Measurements from ENCODE around the gene ADRA2C. TPM values are rescaled to one million over a fixed set of nuclear protein-coding genes. Genes with fewer than 3 reads are reported as not detected.

Gene ADRA2C
- total and polyA plus RNA-seq, 10 donors = 9.4 to 42.1 (median 29.1) TPM

DNA sequence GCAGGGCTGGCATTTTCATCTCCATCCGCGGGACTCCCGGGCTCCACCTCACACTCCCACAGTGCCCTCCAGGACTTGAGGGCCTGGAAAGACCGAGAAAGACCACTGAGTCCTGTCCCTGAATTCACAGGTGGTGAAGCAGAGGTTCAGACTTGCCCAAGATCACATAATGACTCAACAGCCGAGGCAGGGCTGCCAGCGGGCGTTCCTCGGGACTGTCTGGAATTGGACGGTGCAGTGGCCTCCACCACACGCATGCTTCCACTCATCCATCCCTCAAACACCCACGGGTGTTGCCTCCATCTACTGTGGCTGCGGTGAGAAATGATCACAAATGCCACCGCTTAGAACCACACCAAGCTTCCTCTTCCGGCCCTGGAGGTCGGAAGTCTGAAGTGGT is 6.9 kb upstream of the ADRA2C start:
- Histone ChIP-seq H3K4me3 (no peak overlapping the region), H3K4me1 (peaks cover 0 to 24% (median 2%) of the 10 kb centered on the region in 6 donors), H3K27me3 (replicated peaks in 1 of 7) (peaks cover 0 to 42% (median 5%) of the 10 kb centered on the region in 7 donors), H3K36me3 (no peaks in the 10 kb centered on the region), H3K27ac (no peak overlapping the region), H3K9me3 (peaks cover 0 to 3% (median 0%) of the 10 kb centered on the region in 8 donors)
- intact Hi-C loops (cut with DNase I; ENCODE audit: low total_unique reads) = no loop called here
- WGBS, 5 donors = 71 to 94% (median 86%) methylated on average over 14 to 15 of the region's 15 CpGs
- TF ChIP-seq, protein P1, sequence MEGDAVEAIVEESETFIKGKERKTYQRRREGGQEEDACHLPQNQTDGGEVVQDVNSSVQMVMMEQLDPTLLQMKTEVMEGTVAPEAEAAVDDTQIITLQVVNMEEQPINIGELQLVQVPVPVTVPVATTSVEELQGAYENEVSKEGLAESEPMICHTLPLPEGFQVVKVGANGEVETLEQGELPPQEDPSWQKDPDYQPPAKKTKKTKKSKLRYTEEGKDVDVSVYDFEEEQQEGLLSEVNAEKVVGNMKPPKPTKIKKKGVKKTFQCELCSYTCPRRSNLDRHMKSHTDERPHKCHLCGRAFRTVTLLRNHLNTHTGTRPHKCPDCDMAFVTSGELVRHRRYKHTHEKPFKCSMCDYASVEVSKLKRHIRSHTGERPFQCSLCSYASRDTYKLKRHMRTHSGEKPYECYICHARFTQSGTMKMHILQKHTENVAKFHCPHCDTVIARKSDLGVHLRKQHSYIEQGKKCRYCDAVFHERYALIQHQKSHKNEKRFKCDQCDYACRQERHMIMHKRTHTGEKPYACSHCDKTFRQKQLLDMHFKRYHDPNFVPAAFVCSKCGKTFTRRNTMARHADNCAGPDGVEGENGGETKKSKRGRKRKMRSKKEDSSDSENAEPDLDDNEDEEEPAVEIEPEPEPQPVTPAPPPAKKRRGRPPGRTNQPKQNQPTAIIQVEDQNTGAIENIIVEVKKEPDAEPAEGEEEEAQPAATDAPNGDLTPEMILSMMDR (IDR thresholded peaks at IDR 0.05 in 8 of 11, conservative IDR thresholded peaks at IDR 0.05 in 3 of 11) = no peak
- TF ChIP-seq POLR2A (IDR thresholded peaks at IDR 0.05) (no peak), POLR2AphosphoS5 (IDR thresholded peaks at IDR 0.05) (no peak)
- DNase-seq = no peak

DNA sequence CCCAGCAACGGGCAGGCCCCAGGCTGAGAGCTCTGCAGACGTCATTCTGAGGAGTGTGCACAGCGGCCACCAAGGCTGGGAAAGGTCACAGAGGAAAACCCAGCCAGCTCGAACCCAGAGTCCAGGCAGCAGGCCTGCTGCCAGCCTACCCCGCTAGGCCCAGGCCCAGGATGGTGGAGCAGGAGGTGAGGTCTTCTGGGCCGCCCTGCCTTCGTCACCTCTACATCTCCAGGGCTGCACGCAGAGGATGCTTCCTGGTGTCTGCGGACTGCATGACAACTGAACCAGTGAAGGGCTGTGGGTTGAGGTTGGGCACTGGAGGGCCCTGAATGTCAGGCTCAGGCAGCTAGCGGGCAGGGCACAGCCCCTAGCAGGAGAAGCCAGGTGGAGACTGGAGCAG is 5.8 kb upstream of the ADRA2C start:
- TF ChIP-seq, protein P1 (IDR thresholded peaks at IDR 0.05 in 8 of 11, conservative IDR thresholded peaks at IDR 0.05 in 3 of 11) = no peak
- TF ChIP-seq POLR2A (IDR thresholded peaks at IDR 0.05) (no peak), POLR2AphosphoS5 (IDR thresholded peaks at IDR 0.05) (no peak)
- WGBS, 5 donors = 80 to 97% (median 85%) methylated on average over 6 to 10 of the region's 10 CpGs
- Histone ChIP-seq H3K9me3 (peaks cover 0 to 3% (median 0%) of the 10 kb centered on the region in 8 donors), H3K4me1 (peaks cover 0 to 32% (median 9%) of the 10 kb centered on the region in 6 donors), H3K27me3 (replicated peaks in 1 of 7) (peaks cover 0 to 47% (median 16%) of the 10 kb centered on the region in 7 donors), H3K36me3 (no peaks in the 10 kb centered on the region), H3K4me3 (no peak overlapping the region), H3K27ac (no peak overlapping the region)
- intact Hi-C loops (cut with DNase I; ENCODE audit: low total_unique reads) = no loop called here
- no peak for DNase-seq

DNA sequence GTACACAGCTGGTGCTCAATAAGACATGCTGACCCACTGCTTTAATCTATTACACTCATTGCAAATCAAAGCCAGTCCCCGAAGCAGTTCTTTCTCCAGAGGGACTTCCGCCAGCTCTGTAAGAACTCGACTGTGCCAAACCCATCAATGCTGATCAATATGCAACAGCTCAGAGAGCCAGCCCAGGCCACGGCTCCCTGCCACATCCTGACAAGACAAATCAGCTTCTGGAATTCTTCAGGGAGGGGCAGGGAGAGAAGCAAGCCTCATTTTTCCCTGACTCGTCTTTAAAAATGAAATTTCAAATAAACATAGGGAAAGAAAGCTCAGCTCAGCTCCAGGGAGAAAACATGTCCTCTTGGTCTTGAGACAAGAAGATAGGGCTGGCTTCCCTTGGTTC is 5.3 kb upstream of the ADRA2C start:
- H3K27me3 ChIP-seq (replicated peaks in 1 of 7) = peaks cover 0 to 49% (median 18%) of the 10 kb centered on the region in 7 donors
- no peak for DNase-seq
- 52 to 69% (median 58%) methylated on average over 5 of the region's 5 CpGs for WGBS, 5 donors
- no peak overlapping the region for H3K4me3 ChIP-seq
- no peaks in the 10 kb centered on the region for H3K36me3 ChIP-seq
- peak overlapping the region in 3 of 8 donors; percentile 8 to 30 (median 28) for H3K27ac ChIP-seq
- intact Hi-C loops (cut with DNase I; ENCODE audit: low total_unique reads) = no loop called here
- TF ChIP-seq POLR2AphosphoS5 (IDR thresholded peaks at IDR 0.05) (no peak), POLR2A (IDR thresholded peaks at IDR 0.05) (no peak)
- TF ChIP-seq, protein P1 (IDR thresholded peaks at IDR 0.05 in 8 of 11, conservative IDR thresholded peaks at IDR 0.05 in 3 of 11) = no peak
- H3K9me3 ChIP-seq = peaks cover 0 to 3% (median 0%) of the 10 kb centered on the region in 8 donors
- peaks cover 0 to 34% (median 10%) of the 10 kb centered on the region in 6 donors for H3K4me1 ChIP-seq

DNA sequence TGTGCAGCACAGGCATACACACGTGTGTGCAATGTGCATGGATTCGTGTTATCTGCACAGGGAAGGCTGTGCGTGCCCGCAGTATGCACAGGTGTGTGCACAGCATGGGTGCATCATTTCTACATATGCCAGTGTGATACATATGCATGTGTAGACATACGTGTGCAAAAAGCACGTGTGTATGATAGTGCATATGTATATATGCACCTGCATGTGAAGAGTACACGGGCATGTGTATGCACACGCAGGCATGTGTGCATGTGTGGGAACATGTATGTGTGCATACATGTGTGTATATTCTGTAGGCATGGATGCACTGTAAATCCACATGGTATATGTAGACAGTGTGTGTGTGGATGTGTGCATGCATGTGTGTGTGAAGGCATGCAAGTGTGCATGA is 3.9 kb upstream of the ADRA2C start:
- Histone ChIP-seq H3K27me3 (replicated peaks in 1 of 7) (peaks cover 0 to 61% (median 27%) of the 10 kb centered on the region in 7 donors), H3K4me1 (peaks cover 0 to 40% (median 14%) of the 10 kb centered on the region in 6 donors), H3K27ac (no peak overlapping the region), H3K36me3 (no peaks in the 10 kb centered on the region), H3K9me3 (no peaks in the 10 kb centered on the region), H3K4me3 (no peak overlapping the region)
- DNase-seq = no peak
- intact Hi-C loops (cut with DNase I; ENCODE audit: low total_unique reads) = no loop called here
- 79 to 91% (median 81%) methylated on average over 8 of the region's 8 CpGs for WGBS, 5 donors
- TF ChIP-seq POLR2AphosphoS5 (IDR thresholded peaks at IDR 0.05) = no peak

All from spleen (tissue), 11 donors.